Dermis blood vessel endothelial cell (primary cell): ENCODE measurements around the gene CD19. TPM values are rescaled to one million over a fixed set of nuclear protein-coding genes. Genes with fewer than 3 reads are reported as not detected.
"Not testable (repeated sequence)": the region's sequence is repeated elsewhere in the genome, so short reads cannot be mapped to it uniquely, and the experiment has no call there.

Experiments used
- DNase-seq: peaks from one replicate; pipeline ENCODE4 v3.0.0; 2010
- total RNA-seq: library from RNA; depleted of rRNA; stranded (reverse); fragments of >200 nt; gene quantifications from 2 replicates; pipeline ENCODE4 v1.2.3, GENCODE V29; 2014

Gene CD19
- total RNA-seq, 1 donor from 2014 or later = not detected

DNA sequence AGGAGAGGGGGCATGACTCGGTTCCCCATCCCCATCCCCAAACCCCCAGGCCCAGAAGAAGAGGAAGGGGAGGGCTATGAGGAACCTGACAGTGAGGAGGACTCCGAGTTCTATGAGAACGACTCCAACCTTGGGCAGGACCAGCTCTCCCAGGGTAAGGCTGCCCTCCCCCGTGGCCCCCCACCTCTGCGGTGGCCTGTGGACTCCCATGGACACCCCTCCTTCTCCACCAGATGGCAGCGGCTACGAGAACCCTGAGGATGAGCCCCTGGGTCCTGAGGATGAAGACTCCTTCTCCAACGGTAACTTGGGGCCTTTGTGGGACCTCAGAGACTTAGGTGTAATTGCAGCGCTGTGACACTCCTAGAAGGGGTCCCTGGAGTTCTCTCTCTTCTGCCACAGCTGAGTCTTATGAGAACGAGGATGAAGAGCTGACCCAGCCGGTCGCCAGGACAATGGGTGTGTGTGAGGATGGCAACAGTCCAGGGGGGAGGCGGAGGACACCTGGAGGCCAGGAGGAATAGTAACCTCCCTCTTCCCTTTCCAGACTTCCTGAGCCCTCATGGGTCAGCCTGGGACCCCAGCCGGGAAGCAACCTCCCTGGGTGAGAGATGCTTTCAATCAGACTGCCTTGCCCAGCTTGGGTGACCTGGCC, 5.6 kb downstream of the CD19 start:
- DNase-seq = no peak

- no peak for DNase-seq
Measured at GRCh38 chr16:28938721-28939120, 7.0 kb downstream of the CD19 start.

DNA sequence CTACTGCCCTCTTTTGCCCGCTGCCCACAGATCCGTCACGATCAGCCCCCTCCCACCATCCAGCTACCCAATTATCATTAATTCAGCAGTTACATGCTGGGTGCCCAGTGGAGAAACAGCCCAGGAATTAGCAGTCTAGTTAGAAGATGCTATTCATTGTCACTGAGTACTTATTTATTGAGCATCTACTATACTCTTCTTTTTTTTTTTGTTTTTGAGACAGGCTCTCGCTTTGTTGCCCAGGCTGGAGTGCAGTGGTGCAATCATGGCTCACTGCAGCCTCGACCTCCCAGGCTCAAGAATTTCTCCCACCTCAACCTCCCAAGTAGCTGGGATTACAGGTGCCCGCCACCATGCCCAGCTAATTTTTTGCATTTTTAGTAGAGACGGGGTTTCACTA, 8.1 kb downstream of the CD19 start:
- DNase-seq = not testable (repeated sequence)

DNA sequence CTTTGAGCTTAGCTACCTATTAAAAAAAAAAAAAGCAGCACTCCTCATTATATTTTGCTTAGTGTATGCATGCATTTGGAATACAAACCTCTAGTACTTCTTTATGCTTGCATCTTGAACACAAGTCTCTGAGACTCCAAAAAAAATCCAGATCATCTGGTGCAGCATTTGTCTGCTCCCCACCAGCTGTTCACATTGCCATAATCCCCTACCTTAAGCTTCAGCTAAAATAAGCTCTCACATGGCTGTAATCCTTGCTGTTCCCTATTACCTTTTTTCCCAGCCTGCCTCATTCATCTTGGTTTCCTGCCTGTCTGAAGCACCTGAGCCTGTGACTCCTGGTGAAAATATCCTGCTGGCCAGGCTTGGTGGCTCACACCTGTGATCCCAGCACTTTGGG, 11.5 kb downstream of the CD19 start:
- DNase-seq = no peak

GRCh38 chr16:28946681-28947080, 14.9 kb downstream of the CD19 start:
- DNase-seq = no peak

DNA sequence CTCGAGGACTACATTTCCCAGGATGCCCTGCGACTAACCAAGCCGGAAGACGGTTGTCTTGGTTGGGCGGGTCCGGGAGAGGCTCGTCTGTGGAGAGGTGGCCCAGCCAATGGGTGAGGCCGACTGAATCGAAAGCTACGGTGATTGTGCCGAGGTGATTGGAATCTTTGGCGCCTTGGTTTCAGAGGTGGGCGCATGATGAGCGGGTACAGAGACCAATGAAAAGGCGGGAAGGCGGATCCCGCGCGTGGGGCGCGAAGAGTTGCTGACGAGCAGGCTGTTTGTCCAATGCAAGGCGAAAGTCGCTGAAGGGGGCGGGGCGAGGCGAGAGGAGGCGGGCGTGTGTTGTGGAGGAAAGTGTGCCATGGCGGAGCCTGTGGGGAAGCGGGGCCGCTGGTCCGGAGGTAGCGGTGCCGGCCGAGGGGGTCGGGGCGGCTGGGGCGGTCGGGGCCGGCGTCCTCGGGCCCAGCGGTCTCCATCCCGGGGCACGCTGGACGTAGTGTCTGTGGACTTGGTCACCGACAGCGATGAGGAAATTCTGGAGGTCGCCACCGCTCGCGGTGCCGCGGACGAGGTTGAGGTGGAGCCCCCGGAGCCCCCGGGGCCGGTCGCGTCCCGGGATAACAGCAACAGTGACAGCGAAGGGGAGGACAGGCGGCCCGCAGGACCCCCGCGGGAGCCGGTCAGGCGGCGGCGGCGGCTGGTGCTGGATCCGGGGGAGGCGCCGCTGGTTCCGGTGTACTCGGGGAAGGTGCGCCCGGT, 19.1 kb downstream of the CD19 start, which contains the start of gene NFATC2IP:
TSS of gene NFATC2IP (plus strand) at position 290 of the 762 bp plus-strand sequence. CDS start at position 365, 75 bp downstream.
- DNase-seq = peak; percentile 100

DNA sequence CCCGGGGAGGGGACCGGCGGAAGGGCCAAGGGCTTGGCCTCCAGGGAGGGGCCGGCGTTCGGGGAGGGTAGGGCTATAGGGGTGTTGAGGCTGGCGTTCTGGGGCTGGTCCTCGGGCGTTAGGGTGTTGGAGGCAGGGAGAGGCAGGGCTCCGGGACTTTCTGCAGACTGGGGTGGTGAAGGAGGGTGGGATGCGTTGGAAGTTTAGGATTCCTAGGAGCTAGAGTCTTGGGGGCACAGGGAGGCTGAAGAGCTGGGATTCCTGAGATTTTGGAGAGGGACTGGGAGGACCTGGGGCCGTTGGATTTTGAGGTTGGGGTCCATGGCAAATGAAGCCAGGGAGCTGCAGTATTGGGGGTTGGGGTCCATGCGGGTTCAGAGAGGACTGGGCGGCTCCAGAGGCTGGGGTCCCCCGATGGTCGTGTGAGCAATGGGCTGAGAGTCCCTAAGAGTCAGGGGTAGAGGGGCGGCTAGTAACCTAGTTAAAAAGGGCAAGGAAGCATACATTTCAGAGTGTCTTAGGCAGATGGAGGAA, 19.7 kb downstream of the CD19 start:
- peak; percentile 28 for DNase-seq

GRCh38 chr16:28958216-28958615, 26.4 kb downstream of the CD19 start:
- no peak for DNase-seq

GRCh38 chr16:28958836-28959235, 27.1 kb downstream of the CD19 start:
- DNase-seq = no peak

DNA sequence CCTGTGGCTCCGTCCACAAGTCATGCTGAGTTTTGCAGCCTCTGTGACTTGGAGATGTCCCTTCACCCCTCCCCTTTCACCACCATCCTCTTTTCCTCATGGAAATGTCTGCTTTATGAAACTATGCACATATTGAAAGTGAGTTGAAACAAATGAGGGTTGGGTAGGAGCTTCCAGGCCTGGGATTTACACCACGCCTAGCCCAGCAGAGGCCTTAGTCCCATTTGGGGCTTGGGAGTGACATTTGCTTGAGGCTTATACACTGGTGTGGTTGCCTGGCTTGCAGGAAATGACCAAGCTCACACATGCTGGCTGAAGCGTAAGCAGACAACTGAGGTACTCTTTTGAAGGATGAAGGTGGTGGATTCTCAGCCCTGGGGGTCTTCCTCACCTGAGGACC, 32.3 kb downstream of the CD19 start:
- no peak for DNase-seq

- DNase-seq = no peak
Measured at GRCh38 chr16:28964496-28964895, 32.7 kb downstream of the CD19 start.

GRCh38 chr16:28967156-28967555, 35.4 kb downstream of the CD19 start:
- no peak for DNase-seq

DNA sequence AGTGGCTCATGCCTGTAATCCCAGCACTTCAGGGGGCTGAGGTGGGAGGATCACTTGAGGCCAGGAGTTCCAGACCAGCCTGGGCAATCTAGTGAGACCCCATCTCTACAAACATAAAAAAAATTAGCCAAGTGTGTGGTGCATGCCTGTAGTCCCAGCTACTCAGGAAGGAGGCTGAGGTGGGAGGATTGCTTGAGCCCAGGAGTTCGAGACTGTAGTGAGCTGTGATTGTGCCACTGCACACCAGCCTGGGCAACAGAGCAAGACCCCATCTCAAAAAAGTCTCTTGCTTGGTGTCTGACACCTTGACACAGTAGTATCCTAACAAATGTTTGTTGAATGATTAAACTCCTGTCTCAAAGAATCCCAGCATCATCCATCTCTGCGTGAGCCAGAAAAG, 37.9 kb downstream of the CD19 start:
- DNase-seq = not testable (repeated sequence)

DNA sequence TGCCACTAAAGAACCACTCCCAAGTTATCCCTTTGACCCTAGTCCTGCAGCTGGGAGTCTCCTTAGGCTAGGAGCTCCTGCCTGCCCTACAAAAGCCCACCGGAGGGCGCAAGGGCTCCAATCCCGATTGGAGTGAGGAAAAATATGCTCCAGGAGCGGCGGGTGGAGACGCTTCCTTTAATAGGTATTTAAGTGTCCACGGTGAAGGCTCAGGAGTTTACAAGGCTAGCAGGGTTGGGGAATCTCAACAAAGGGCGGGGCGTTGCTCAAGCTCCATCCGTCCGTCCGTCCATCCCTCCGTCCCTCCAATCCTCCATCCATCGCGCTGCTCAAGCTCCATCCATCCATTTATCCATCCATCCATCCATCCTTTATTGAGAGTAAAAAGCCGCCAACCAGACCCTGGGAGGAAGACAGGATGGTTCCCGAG, 42.3 kb downstream of the CD19 start:
- peak; percentile 84 for DNase-seq

DNA sequence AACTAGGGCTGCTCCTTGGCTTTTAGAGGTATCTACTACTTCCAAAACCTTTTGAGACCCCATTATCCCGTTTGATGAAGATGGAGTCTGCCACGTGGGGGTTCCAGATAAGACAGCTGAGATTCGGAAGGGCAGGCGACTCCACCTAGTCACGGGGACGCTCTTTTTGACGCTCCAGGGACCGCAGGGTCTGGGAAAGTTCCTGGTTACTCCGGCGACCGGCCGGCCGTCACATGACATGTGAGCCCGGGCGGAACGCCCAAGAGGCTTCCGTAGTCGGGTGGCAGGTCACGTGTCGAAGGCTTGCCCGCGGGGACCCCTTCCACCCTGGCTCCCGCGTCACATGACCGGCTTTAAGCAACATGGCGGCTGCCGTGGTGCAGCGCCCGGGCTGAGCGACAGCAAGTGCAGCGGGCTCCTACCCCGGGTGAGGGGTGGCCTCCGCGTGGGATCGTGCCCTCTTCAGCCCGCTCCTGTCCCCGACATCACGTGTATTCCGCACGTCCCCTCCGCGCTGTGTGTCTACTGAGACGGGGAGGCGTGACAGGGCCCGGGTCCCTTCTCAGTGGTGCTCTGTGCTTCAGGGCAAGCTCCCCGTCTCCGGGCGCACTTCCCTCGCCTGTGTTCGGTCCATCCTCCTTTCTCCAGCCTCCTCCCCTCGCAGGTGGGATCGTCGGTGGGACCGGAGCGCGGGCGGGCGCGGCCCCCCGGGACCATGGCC, 42.8 kb downstream of the CD19 start, which contains the start of gene SPNS1:
TSS of gene SPNS1 (plus strand) at position 342 of the 721 bp plus-strand sequence. CDS start at position 716, 374 bp downstream.
- peak; percentile 98 for DNase-seq

DNA sequence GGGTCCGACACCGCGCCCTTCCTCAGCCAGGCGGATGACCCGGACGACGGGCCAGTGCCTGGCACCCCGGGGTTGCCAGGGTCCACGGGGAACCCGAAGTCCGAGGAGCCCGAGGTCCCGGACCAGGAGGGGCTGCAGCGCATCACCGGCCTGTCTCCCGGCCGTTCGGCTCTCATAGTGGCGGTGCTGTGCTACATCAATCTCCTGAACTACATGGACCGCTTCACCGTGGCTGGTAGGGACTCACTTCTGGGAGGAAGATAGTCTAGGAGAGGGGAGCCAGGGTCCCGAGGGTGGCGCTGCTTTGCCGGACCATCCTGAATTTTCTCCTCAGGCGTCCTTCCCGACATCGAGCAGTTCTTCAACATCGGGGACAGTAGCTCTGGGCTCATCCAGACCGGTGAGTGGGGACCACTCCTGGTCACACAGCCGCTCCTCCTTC, 43.4 kb downstream of the CD19 start:
- DNase-seq = peak; percentile 17

- DNase-seq = no peak
Measured at GRCh38 chr16:28977703-28978662, 46.2 kb downstream of the CD19 start.

DNA sequence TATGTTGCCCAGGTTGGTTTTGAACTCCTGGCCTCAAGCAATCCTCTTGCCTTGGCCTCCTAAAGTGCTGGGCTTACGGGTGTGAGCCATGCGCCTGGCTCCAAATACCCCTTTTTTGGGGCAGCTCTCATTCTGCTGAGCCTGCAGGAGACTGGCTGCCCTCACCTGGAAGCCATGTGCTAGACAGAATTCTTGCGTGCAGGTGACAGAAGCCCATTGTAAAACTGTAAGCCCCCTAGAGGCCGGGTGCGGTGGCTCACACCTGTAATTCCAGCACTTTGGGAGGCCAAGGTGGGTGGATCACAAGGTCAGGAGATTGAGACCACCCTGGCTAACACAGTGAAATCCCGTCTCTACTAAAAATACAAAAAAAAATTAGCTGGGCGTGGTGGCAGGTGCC, 48.6 kb downstream of the CD19 start:
- not testable (repeated sequence) for DNase-seq

DNA sequence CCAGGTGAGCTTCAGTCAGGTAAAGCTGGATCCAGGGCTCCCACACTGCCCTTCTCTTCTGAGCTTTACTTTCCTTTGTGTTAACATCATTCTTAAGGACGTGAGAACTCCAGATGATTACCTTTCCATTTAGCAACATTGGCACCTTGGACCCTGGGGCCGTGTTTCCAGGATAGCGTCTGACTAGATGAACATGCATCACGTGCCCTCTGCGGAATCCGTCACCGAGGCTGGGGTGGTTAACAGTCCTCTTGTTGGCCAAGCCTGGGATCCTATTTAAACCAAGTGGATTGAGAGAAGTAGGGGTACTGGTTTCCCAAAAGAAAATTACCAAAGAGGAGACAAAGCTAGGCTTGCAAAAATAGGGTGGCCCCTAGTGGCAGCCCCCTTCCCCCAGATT, 49.2 kb downstream of the CD19 start:
- no peak for DNase-seq

DNA sequence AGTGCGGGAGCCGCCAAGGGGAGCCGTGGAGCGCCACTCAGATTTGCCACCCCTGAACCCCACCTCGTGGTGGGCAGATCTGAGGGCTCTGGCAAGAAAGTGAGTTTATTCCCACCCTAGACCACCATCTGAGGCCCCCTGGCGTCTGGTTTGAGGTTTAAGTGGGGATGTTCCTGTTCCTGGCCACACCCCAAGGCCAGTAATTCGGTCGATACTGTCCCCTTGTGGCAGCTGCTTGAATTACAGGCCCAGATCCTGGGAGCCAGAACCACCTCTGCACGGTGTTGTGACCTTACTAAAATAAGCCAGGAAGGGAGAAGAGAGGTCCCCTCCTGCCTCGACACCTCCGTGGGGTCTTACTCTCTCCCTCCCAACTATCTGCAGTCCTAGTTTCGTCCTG, 49.7 kb downstream of the CD19 start:
- DNase-seq = peak; percentile 23

- no peak for DNase-seq
Measured at GRCh38 chr16:28982418-28982817, 50.6 kb downstream of the CD19 start.

DNA sequence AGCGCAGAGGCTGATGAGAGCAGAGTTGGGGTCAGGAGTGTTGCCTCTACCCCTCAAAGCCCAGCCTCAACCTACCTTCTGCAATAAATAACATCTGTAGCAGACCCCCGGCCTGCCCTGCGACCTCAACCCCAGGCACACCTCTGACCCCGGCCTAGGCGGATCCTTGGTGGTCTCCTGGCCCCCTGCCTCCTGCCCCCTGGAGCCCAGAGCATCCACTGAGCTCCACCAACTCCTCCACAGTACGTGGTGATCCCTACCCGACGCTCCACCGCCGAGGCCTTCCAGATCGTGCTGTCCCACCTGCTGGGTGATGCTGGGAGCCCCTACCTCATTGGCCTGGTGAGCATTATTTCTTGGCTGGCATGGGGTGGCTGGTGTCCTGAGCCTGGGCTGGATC, 51.2 kb downstream of the CD19 start:
- DNase-seq = no peak
